Measurements from ENCODE around the gene NT5E. TPM values are rescaled to one million over a fixed set of nuclear protein-coding genes. Genes with fewer than 3 reads are reported as not detected.
"Not testable (repeated sequence)": the region's sequence is repeated elsewhere in the genome, so short reads cannot be mapped to it uniquely, and the experiment has no call there.

NT5E gene
- total RNA-seq, 1 donor from 2014 or later: 22.8 TPM

DNA sequence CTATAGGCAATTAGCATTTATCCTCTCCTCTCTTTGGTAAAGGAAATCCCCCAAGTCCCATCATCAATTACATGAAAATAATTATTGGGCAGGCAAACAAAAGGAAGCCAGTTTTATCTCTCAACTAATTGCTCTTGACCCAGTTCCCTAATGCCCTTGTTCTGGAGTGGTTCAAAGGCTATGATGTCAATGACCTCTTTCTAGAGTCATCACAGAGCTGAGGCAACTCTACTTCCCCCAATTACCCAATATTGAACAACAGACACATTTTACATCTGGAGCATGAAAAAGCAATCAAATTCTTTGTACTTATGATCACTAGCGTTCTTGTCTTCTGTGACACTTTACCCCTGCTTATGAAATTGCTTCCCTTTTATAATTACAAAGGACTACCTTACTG lies 43.5 kb downstream of the NT5E start:
- no peak for DNase-seq (ENCODE audit: low spot score)

- no peak for DNase-seq (ENCODE audit: low spot score)
Measured at GRCh38 chr6:85494547-85495536, 45.0 kb downstream of the NT5E start.

- DNase-seq (ENCODE audit: low spot score): no peak
Measured at GRCh38 chr6:85496009-85496579, 46.2 kb downstream of the NT5E start.

DNA sequence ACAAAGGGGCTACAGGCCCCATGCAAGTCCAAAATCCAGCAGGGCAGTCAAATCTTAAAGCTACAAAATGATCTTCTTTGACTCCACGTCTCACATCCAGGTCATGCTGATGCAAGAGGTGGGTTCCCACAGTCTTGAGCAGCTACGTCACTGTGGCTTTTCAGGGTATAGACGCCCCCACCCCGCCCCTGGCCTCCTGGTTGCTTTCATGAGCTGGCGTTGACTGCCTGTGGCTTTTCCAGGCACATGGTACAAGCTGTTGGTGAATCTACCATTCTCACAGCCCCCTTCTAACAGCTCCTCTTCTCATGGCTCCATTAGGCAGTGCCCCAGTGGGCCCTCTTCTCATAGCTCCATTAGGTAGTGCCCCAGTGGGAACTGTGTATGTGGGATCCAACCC lies 47.0 kb downstream of the NT5E start:
- DNase-seq (ENCODE audit: low spot score): no peak

DNA sequence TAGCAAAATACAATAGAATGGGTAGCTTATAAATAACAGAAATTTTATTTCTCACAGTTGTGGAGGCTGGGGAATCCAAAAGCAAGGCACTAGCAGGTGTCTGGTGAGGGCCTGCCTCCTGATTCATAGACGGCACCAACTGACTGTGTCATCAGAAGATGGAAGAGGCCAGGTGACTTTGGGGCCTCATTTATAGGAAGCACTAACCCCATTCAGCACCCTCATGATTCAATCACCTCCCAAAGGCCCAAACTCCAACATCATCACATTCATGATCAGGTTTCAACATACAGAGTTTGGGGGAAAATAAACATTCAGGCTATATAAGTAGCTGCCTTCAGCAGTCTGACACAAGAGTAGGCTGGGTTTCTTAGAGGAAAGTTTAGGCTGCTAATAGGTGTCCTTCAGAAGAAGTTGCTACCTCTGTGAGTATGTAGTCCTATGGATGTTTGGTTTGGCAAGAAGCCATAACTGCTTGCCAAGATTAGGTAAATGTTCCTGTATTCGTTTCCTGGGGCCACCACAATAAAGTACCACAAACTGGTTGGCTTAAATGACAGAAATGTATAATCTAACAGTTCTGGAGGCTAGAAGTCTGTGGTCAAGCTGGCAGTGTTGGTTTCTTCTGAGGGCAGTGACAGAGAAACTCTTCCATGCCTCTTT lies 48.8 kb downstream of the NT5E start:
- DNase-seq (ENCODE audit: low spot score): no peak

DNA sequence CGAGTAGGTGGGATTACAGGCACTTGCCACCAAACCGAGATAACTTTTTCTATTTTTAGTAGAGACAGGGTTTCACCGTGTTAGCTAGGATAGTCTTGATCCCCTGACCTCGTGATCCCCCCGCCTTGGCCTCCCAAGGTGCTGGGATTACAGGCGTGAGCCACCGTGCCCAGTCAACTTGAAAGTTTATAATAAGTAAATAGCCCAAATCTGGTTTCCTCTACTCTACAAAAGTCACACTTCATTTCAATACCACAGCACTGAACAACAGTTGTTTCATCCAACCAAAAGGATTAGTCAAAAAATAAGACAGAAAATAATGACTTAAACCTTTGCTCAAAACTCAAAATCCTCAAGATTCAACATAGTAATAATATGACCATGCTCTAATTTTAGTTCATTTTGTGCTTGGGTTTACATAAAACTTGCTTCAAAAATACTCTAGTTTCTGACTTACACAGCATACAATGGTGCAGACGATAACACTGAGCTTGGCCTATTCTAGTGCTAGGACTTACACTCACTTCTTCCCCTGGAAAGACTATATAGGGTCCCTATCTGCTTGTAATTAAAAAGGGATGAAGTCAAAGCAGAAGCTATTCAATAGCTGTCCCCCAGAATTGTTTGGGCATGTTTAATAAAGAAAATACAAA lies 56.7 kb downstream of the NT5E start:
- no peak for DNase-seq (ENCODE audit: low spot score)

DNA sequence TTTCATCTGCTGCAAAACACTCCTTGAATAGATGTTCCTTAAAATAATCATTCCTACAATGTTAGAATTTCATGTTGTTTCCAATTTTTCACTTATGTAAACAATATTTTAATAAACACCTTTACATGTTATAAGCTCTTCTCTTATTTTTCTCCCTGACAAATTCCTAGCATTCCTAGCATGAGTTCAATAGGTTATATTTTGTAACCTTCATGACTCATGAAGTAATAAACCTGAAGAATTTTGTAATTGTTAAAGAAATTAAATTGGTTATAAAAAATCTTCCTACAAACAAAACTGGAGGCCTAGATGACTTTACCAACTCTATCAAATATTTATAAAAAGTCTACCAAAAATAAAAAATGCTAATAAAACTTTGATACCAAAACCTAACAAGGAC lies 66.3 kb downstream of the NT5E start:
- no peak for DNase-seq (ENCODE audit: low spot score)

GRCh38 chr6:85524281-85524680 lies 74.4 kb downstream of the NT5E start:
- not testable (repeated sequence) for DNase-seq (ENCODE audit: low spot score)

GRCh38 chr6:85537055-85537494 lies 87.2 kb downstream of the NT5E start:
- no peak for DNase-seq (ENCODE audit: low spot score)

GRCh38 chr6:85544776-85545175 lies 94.9 kb downstream of the NT5E start:
- no peak for DNase-seq (ENCODE audit: low spot score)

Other genes with a start within 250 kb of the NT5E start
- gene SNX14, start 143.8 kb downstream of the NT5E start, total RNA-seq: 99.2 TPM
- 124 TPM for gene SYNCRIP, start 192.8 kb downstream of the NT5E start, total RNA-seq

Measured in ureter (tissue), 1 donor.